HEK293T (cell line): ENCODE data around the gene HOXD3.

ENCODE experiments used
- ARNT ChIP-seq: fragments of 450-650 bp; IDR thresholded peaks from 2 replicates; pipeline ENCODE4 v1.6.1; 2017; ENCODE audit warnings: mild to moderate bottlenecking
- ELF4 ChIP-seq: fragments of 450-650 bp; IDR thresholded peaks from 2 replicates; pipeline ENCODE4 v1.6.1; 2017; ENCODE audit warnings: antibody characterized with exemption
- FOXA1 ChIP-seq: fragments of 450-650 bp; IDR thresholded peaks from 2 replicates; pipeline ENCODE4 v1.6.1; 2016; ENCODE audit warnings: mild to moderate bottlenecking
- FOXK2 ChIP-seq: fragments of 450-650 bp; IDR thresholded peaks from 2 replicates; pipeline ENCODE4 v1.6.1; 2016; ENCODE audit warnings: mild to moderate bottlenecking
- FOXM1 ChIP-seq: fragments of 450-650 bp; IDR thresholded peaks from 2 replicates; pipeline ENCODE4 v1.6.1; 2017; ENCODE audit warnings: mild to moderate bottlenecking, borderline replicate concordance
- LEF1 ChIP-seq: fragments of 450-650 bp; IDR thresholded peaks from 2 replicates; pipeline ENCODE4 v1.6.1; 2017; ENCODE audit warnings: mild to moderate bottlenecking, borderline replicate concordance
- PKNOX1 ChIP-seq: fragments of 450-650 bp; IDR thresholded peaks from 2 replicates; pipeline ENCODE4 v1.6.1; 2016
- SP1 ChIP-seq: fragments of 450-650 bp; IDR thresholded peaks from 2 replicates; pipeline ENCODE4 v1.6.1; 2017

GRCh38 chr2:176155356-176156044 lies 1.6 kb upstream of the HOXD3 start:
- TF ChIP-seq PKNOX1 (no peak), LEF1 (no peak), FOXM1 (no peak), FOXA1 (no peak), SP1 (no peak), ARNT (no peak), ELF4 (no peak), FOXK2 (no peak)
